ENCODE data around the gene DEPDC5. TPM values are rescaled to one million over a fixed set of nuclear protein-coding genes. Genes with fewer than 3 reads are reported as not detected.

Gene DEPDC5
- total and polyA plus RNA-seq, 9 of the 15 experiments (the other 6 are each of a cell fraction or from before 2014, with no cell fraction given): 2.3 to 12.3 (median 10.7) TPM

DNA sequence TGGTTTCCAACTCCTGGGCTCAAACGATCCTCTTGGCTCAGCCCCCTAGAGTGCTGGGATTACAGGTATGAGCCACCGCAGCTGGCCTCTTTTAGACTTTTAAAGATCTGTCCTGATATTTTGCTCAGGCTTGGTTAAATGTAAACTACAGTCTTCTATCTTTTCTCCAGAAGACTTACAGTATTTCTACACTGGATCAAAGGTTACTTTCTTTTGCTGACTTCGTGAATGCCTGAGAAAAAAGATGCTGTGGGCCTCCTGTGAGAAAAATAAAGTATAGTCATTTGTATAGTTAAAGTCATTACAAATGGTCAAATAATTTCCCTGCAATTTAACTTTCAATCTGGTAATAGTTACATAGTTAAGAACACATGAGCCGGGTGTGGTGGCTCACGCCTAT is 19.6 kb downstream of the DEPDC5 start (continued):
- TF ChIP-seq, protein P1, sequence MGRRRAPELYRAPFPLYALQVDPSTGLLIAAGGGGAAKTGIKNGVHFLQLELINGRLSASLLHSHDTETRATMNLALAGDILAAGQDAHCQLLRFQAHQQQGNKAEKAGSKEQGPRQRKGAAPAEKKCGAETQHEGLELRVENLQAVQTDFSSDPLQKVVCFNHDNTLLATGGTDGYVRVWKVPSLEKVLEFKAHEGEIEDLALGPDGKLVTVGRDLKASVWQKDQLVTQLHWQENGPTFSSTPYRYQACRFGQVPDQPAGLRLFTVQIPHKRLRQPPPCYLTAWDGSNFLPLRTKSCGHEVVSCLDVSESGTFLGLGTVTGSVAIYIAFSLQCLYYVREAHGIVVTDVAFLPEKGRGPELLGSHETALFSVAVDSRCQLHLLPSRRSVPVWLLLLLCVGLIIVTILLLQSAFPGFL (CRISPR knock-in tag; IDR thresholded peaks at IDR 0.05): no peak

DNA sequence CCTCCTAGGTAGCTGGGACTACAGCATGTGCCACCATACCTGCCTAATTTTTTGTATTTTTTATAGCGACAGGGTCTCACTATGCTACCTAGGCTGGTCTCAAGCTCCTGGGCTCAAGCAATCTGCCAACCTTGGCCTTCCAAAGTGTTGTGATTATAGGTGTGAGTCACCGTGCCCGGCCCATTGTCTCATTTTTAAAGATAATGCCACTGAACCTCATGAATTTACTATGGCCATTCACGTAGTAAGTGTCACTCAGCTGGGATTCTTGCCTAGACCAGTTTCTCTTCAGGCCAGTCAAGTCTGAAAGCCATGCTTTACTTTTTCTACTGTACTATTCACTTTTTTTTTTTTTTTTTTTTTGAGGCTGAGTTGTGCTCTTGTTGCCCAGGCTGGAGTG is 22.4 kb downstream of the DEPDC5 start:
- 100% methylated on average over 3 of the region's 4 CpGs for WGBS (ENCODE audit: insufficient coverage, low coverage, missing lambda C conversion rate)
- no peaks in the 10 kb centered on the region for H3K9me3 ChIP-seq (replicated peaks; ENCODE audit: control insufficient read depth, insufficient read depth, low read depth, low read length)
- POLR2A ChIA-PET: no interaction called here
- ATAC-seq: no peak
- H3K4me3 ChIP-seq: no peak overlapping the region
- in situ Hi-C loops (cut with MboI) (no loop called here), intact Hi-C loops (cut with micrococcal nuclease) (no loop called here)
- no peak overlapping the region for H3K27ac ChIP-seq (ENCODE audit: extremely low read depth, low read depth, low read length)
- peaks cover 0 to 6% of the 10 kb centered on the region in 2 experiments; a peak in 3 of 5 replicates for H3K4me1 ChIP-seq (replicated peaks in 1 of 2; ENCODE audit: control insufficient read depth in 2 of 2, insufficient read depth in 2 of 2, low read length in 2 of 2)
- no peak overlapping the region for H2AFZ ChIP-seq (ENCODE audit: low read depth, low read length)
- H3K27me3 ChIP-seq (ENCODE audit: control insufficient read depth in 2 of 2, insufficient read depth in 2 of 2, low read length in 2 of 2): no peaks in the 10 kb centered on the region
- DNase-seq (ENCODE audit: extremely low read depth in 1 of 4, low spot score in 3 of 4): no peak
- no peaks in the 10 kb centered on the region for H4K20me1 ChIP-seq (replicated peaks; ENCODE audit: control insufficient read depth, insufficient read depth, low read length)
- no peak for FAIRE-seq
- BruUV-seq (replicated peaks): no TSS peak
- H3K79me2 ChIP-seq (ENCODE audit: control insufficient read depth, insufficient read depth, low read length): no peaks in the 10 kb centered on the region
- H3K9me1 ChIP-seq (ENCODE audit: control insufficient read depth, insufficient read depth, low read length): no peaks in the 10 kb centered on the region
- no peak overlapping the region for H3K4me2 ChIP-seq (ENCODE audit: insufficient read depth, low read length)
- H3K9ac ChIP-seq (ENCODE audit: insufficient read depth in 1 of 2, low read depth in 2 of 2, low read length in 2 of 2): no peak overlapping the region
- H3K36me3 ChIP-seq (ENCODE audit: control insufficient read depth, insufficient read depth, low read length): peaks cover 40% of the 10 kb centered on the region; the same call in 2 of the 3 replicates
- CTCF ChIA-PET (ENCODE audit: low intra/inter-chr PET ratio): no interaction called here
- TF ChIP-seq, protein P2, sequence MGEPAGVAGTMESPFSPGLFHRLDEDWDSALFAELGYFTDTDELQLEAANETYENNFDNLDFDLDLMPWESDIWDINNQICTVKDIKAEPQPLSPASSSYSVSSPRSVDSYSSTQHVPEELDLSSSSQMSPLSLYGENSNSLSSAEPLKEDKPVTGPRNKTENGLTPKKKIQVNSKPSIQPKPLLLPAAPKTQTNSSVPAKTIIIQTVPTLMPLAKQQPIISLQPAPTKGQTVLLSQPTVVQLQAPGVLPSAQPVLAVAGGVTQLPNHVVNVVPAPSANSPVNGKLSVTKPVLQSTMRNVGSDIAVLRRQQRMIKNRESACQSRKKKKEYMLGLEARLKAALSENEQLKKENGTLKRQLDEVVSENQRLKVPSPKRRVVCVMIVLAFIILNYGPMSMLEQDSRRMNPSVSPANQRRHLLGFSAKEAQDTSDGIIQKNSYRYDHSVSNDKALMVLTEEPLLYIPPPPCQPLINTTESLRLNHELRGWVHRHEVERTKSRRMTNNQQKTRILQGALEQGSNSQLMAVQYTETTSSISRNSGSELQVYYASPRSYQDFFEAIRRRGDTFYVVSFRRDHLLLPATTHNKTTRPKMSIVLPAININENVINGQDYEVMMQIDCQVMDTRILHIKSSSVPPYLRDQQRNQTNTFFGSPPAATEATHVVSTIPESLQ (CRISPR knock-in tag; IDR thresholded peaks at IDR 0.05): no peak
- no peak for TF ChIP-seq ZNF644 (tag; IDR thresholded peaks at IDR 0.05; ENCODE audit: low read depth)
- TF ChIP-seq IFI16 (CRISPR knock-in tag; IDR thresholded peaks at IDR 0.05): no peak
- no peak for TF ChIP-seq ZNF347 (CRISPR knock-in tag; IDR thresholded peaks at IDR 0.05; ENCODE audit: low read depth)
- TF ChIP-seq, protein P3, sequence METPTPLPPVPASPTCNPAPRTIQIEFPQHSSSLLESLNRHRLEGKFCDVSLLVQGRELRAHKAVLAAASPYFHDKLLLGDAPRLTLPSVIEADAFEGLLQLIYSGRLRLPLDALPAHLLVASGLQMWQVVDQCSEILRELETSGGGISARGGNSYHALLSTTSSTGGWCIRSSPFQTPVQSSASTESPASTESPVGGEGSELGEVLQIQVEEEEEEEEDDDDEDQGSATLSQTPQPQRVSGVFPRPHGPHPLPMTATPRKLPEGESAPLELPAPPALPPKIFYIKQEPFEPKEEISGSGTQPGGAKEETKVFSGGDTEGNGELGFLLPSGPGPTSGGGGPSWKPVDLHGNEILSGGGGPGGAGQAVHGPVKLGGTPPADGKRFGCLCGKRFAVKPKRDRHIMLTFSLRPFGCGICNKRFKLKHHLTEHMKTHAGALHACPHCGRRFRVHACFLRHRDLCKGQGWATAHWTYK (CRISPR knock-in tag; IDR thresholded peaks at IDR 0.05): no peak
- TF ChIP-seq ZNF764 (CRISPR knock-in tag; IDR thresholded peaks at IDR 0.05; ENCODE audit: low read depth): no peak
- TF ChIP-seq, protein P4, sequence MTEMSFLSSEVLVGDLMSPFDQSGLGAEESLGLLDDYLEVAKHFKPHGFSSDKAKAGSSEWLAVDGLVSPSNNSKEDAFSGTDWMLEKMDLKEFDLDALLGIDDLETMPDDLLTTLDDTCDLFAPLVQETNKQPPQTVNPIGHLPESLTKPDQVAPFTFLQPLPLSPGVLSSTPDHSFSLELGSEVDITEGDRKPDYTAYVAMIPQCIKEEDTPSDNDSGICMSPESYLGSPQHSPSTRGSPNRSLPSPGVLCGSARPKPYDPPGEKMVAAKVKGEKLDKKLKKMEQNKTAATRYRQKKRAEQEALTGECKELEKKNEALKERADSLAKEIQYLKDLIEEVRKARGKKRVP (CRISPR knock-in tag; IDR thresholded peaks at IDR 0.05): no peak
- TF ChIP-seq ZKSCAN3 (CRISPR knock-in tag; IDR thresholded peaks at IDR 0.05): no peak
- TF ChIP-seq, protein P5, sequence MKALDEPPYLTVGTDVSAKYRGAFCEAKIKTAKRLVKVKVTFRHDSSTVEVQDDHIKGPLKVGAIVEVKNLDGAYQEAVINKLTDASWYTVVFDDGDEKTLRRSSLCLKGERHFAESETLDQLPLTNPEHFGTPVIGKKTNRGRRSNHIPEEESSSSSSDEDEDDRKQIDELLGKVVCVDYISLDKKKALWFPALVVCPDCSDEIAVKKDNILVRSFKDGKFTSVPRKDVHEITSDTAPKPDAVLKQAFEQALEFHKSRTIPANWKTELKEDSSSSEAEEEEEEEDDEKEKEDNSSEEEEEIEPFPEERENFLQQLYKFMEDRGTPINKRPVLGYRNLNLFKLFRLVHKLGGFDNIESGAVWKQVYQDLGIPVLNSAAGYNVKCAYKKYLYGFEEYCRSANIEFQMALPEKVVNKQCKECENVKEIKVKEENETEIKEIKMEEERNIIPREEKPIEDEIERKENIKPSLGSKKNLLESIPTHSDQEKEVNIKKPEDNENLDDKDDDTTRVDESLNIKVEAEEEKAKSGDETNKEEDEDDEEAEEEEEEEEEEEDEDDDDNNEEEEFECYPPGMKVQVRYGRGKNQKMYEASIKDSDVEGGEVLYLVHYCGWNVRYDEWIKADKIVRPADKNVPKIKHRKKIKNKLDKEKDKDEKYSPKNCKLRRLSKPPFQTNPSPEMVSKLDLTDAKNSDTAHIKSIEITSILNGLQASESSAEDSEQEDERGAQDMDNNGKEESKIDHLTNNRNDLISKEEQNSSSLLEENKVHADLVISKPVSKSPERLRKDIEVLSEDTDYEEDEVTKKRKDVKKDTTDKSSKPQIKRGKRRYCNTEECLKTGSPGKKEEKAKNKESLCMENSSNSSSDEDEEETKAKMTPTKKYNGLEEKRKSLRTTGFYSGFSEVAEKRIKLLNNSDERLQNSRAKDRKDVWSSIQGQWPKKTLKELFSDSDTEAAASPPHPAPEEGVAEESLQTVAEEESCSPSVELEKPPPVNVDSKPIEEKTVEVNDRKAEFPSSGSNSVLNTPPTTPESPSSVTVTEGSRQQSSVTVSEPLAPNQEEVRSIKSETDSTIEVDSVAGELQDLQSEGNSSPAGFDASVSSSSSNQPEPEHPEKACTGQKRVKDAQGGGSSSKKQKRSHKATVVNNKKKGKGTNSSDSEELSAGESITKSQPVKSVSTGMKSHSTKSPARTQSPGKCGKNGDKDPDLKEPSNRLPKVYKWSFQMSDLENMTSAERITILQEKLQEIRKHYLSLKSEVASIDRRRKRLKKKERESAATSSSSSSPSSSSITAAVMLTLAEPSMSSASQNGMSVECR (CRISPR knock-in tag; IDR thresholded peaks at IDR 0.05): no peak
- no peak for TF ChIP-seq NR2C1 (IDR thresholded peaks at IDR 0.05)
- no peak for TF ChIP-seq NR2C1 (tag; IDR thresholded peaks at IDR 0.05)

Measured in K562 (cell line).